Measurements from ENCODE around the gene PASK. TPM values are rescaled to one million over a fixed set of nuclear protein-coding genes. Genes with fewer than 3 reads are reported as not detected.
"Not testable (repeated sequence)": the region's sequence is repeated elsewhere in the genome, so short reads cannot be mapped to it uniquely, and the experiment has no call there.

Gene PASK
- total RNA-seq, 6 donors from 2014 or later, result 4.3 to 18.9 (median 13.8) TPM

GRCh38 chr2:241096979-241097378 is 52.3 kb downstream of the PASK start:
- TF ChIP-seq POLR2A (IDR thresholded peaks at IDR 0.05) (no peak), POLR2AphosphoS5 (IDR thresholded peaks at IDR 0.05) (no peak), CTCF (IDR thresholded peaks at IDR 0.05) (no peak), EP300 (IDR thresholded peaks at IDR 0.05) (no peak)
- peaks cover 15 to 78% (median 57%) of the 10 kb centered on the region in 4 donors for H3K36me3 ChIP-seq
- no peaks in the 10 kb centered on the region for H3K27me3 ChIP-seq
- peaks cover 28 to 50% (median 39%) of the 10 kb centered on the region in 4 donors for H3K4me1 ChIP-seq
- ATAC-seq (ENCODE audit: low FRiP score in 2 of 2) (no peak), DNase-seq (no peak)
- WGBS, 2 donors, result 79 to 90% methylated on average over 8 of the region's 8 CpGs
- H3K27ac ChIP-seq, result peak overlapping the region in 1 of 4 donors; percentile 72
- H3K4me3 ChIP-seq, result no peak overlapping the region
- no peaks in the 10 kb centered on the region for H3K9me3 ChIP-seq

- Histone ChIP-seq H3K36me3 (peaks cover 15 to 90% (median 66%) of the 10 kb centered on the region in 4 donors), H3K9me3 (no peaks in the 10 kb centered on the region), H3K27me3 (no peaks in the 10 kb centered on the region), H3K4me3 (no peak overlapping the region), H3K4me1 (peaks cover 18 to 42% (median 30%) of the 10 kb centered on the region in 4 donors), H3K27ac (peak overlapping the region in 1 of 4 donors; percentile 72)
- no peak for DNase-seq
- 77 to 82% methylated on average over 14 of the region's 14 CpGs for WGBS, 2 donors
- TF ChIP-seq EP300 (IDR thresholded peaks at IDR 0.05) (no peak), POLR2AphosphoS5 (IDR thresholded peaks at IDR 0.05) (no peak), CTCF (IDR thresholded peaks at IDR 0.05) (no peak), POLR2A (IDR thresholded peaks at IDR 0.05) (no peak)
- ATAC-seq (ENCODE audit: low FRiP score in 2 of 2), result no peak
Measured at GRCh38 chr2:241095594-241096290, 53.5 kb downstream of the PASK start.

GRCh38 chr2:241094924-241095420 is 54.3 kb downstream of the PASK start:
- Histone ChIP-seq H3K36me3 (peaks cover 15 to 97% (median 66%) of the 10 kb centered on the region in 4 donors), H3K27me3 (no peaks in the 10 kb centered on the region), H3K27ac (peak overlapping the region in 2 of 4 donors; percentile 45 to 72), H3K4me3 (no peak overlapping the region), H3K4me1 (peaks cover 15 to 37% (median 24%) of the 10 kb centered on the region in 4 donors), H3K9me3 (no peaks in the 10 kb centered on the region)
- DNase-seq (no peak), ATAC-seq (ENCODE audit: low FRiP score in 2 of 2) (no peak)
- TF ChIP-seq CTCF (IDR thresholded peaks at IDR 0.05) (no peak), POLR2AphosphoS5 (IDR thresholded peaks at IDR 0.05) (no peak)
- 60 to 86% methylated on average over 4 to 6 of the region's 6 CpGs for WGBS, 2 donors

- H3K36me3 ChIP-seq, result peaks cover 15 to 96% (median 65%) of the 10 kb centered on the region in 4 donors
- no peaks in the 10 kb centered on the region for H3K9me3 ChIP-seq
- TF ChIP-seq EP300 (IDR thresholded peaks at IDR 0.05) (no peak), POLR2A (IDR thresholded peaks at IDR 0.05) (no peak), POLR2AphosphoS5 (IDR thresholded peaks at IDR 0.05) (no peak), CTCF (IDR thresholded peaks at IDR 0.05) (no peak)
- ATAC-seq (ENCODE audit: low FRiP score in 2 of 2) (no peak), DNase-seq (no peak)
- H3K27me3 ChIP-seq, result no peaks in the 10 kb centered on the region
- H3K27ac ChIP-seq, result peak overlapping the region in 1 of 4 donors; percentile 37
- peaks cover 15 to 37% (median 22%) of the 10 kb centered on the region in 4 donors for H3K4me1 ChIP-seq
- 92 to 95% methylated on average over 7 of the region's 7 CpGs for WGBS, 2 donors
- H3K4me3 ChIP-seq, result no peak overlapping the region
Measured at GRCh38 chr2:241094172-241094571, 55.1 kb downstream of the PASK start.

GRCh38 chr2:241093133-241093781 is 56.0 kb downstream of the PASK start:
- H3K4me1 ChIP-seq, result peaks cover 15 to 40% (median 23%) of the 10 kb centered on the region in 4 donors
- peak in 1 of 2 donors; percentile 27 for ATAC-seq (ENCODE audit: low FRiP score in 2 of 2)
- DNase-seq, H3K9me3 ChIP-seq, H3K27me3 ChIP-seq, H3K4me3 ChIP-seq: not testable (repeated sequence)
- 60 to 76% methylated on average over 10 of the region's 10 CpGs for WGBS, 2 donors
- peaks cover 15 to 96% (median 70%) of the 10 kb centered on the region in 4 donors for H3K36me3 ChIP-seq
- peak overlapping the region in 2 of 4 donors; percentile 13 to 37 for H3K27ac ChIP-seq
